Measurements from ENCODE around the gene SMIM41. TPM values are rescaled to one million over a fixed set of nuclear protein-coding genes. Genes with fewer than 3 reads are reported as not detected.

Gene SMIM41
- not detected for total RNA-seq

DNA sequence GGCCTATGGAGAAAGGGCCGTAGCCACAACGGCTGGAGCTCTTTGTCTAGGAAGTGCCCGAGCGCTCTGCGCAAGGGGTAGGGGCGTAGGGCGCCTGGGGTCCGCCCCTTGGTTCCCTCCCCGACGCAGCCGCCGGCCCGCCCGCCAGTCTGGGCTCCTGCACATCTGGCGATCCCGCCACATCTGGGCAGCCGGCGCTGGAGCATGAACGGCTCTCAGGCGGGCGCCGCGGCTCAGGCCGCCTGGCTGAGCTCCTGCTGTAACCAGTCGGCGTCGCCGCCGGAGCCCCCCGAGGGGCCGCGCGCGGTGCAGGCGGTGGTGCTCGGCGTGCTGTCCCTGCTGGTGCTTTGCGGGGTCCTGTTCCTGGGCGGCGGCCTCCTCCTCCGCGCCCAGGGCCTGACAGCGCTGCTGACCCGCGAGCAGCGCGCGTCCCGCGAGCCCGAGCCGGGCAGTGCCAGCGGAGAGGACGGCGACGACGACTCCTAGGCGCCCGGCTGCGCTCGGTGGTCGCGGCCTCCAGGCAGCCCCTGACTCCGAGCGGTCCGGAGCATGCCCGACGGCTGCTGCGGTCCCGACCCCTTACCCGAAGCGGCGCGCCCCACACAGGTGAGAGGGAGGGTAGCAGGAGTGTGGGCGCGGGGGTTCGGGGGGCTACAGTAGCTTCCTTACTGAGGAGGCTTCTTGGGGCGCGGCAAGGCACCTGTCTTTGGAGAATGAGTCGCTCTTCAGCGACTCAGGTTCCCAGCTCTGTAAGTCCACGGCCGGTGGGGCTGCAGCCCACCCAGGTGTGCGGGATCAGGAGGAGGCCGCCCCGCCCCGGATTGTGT is at the start of gene SMIM41:
Gene SMIM41 (plus strand): TSS at position 129 of the 827 bp plus-strand sequence. CDS start 76 bp downstream, at position 205.
- Mint-ChIP-seq H3K4me3 (no peak within 1 kb of the TSS), H3K36me3 (peaks cover 14% of the 10 kb centered on the region), H3K9me3 (no peaks in the 10 kb centered on the region), H3K4me1 (peaks cover 9% of the 10 kb centered on the region), H3K27ac (no peak within 1 kb of the TSS), H3K27me3 (no peaks in the 10 kb centered on the region)
- no peak for DNase-seq

- H3K27me3 Mint-ChIP-seq, result no peaks in the 10 kb centered on the region
- H3K36me3 Mint-ChIP-seq, result no peaks in the 10 kb centered on the region
- peak overlapping the region; percentile 79 for H3K4me3 Mint-ChIP-seq
- no peaks in the 10 kb centered on the region for H3K9me3 Mint-ChIP-seq
- peak overlapping the region; percentile 85 for H3K27ac Mint-ChIP-seq
- H3K4me1 Mint-ChIP-seq, result peaks cover 42% of the 10 kb centered on the region
- DNase-seq, result no peak
These were observed 47.1 kb upstream of the SMIM41 start for GRCh38 chr12:52032446-52032803.

DNA sequence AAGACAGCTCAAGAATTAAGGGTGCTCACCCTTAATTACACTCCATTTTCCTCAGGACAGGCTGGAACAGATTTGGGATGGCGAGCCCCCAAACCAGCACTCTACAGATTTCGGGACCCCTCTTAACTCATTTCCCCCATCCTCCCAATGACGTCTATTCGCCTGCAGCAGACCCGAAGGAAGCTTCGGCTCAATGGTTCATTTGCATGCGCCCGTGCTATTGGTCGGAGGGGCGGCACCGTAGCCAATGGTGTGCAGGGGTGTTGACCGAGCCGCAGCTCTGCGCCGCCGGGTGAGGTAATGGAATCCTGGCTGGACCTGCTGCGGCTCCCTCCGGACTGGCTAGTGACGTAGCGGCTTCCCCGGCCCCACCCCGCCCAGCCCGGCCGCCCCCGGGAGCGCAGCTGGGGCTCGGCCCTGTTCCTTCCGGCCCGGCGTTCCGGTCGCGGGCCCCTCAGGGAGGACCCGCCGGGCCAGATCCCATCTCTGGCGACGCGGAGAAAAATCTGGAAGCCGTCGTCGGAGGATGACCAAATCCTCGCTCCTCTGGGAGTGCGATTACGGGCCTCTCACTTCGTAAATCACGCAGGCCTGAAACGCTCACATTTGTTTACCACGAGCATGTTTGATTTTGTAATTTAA is 46.6 kb upstream of the SMIM41 start:
- H3K9me3 Mint-ChIP-seq, result no peaks in the 10 kb centered on the region
- peak; percentile 94 for DNase-seq
- H3K36me3 Mint-ChIP-seq, result no peaks in the 10 kb centered on the region
- peaks cover 39% of the 10 kb centered on the region for H3K4me1 Mint-ChIP-seq
- peak overlapping the region; percentile 79 for H3K4me3 Mint-ChIP-seq
- H3K27ac Mint-ChIP-seq, result peak overlapping the region; percentile 87
- H3K27me3 Mint-ChIP-seq, result no peaks in the 10 kb centered on the region

- DNase-seq, result no peak
- peak overlapping the region; percentile 75 for H3K4me3 Mint-ChIP-seq
- no peaks in the 10 kb centered on the region for H3K27me3 Mint-ChIP-seq
- peaks cover 45% of the 10 kb centered on the region for H3K4me1 Mint-ChIP-seq
- peaks cover 5% of the 10 kb centered on the region for H3K36me3 Mint-ChIP-seq
- no peaks in the 10 kb centered on the region for H3K9me3 Mint-ChIP-seq
- H3K27ac Mint-ChIP-seq, result peak overlapping the region; percentile 87
These were observed 45.9 kb upstream of the SMIM41 start for GRCh38 chr12:52033446-52034140.

GRCh38 chr12:52035190-52035589 is 44.3 kb upstream of the SMIM41 start:
- Mint-ChIP-seq H3K4me1 (peaks cover 61% of the 10 kb centered on the region), H3K27me3 (no peaks in the 10 kb centered on the region), H3K9me3 (no peaks in the 10 kb centered on the region), H3K36me3 (peaks cover 11% of the 10 kb centered on the region), H3K4me3 (peak overlapping the region; percentile 25), H3K27ac (no peak overlapping the region)
- DNase-seq, result no peak

DNA sequence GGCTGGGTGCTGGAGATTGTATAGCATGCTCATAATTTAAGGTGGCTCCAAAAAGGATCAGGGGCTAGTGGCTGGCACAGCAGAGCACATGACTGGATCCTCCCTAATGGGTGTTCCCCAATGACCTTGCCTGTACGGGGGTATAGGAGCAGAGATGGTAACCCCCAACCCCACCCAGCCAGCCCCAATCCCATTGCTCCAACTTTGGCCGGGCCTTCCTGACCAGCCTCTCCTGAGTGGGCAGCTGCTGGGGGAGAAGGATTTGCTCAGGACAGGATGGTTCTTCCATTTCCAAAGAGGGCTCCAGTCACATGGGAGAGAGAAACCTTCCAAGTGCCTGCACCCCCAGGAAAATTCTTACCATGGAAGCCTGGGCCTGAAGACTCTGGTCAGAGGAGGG is 43.6 kb upstream of the SMIM41 start:
- Mint-ChIP-seq H3K27ac (peak overlapping the region; percentile 69), H3K4me1 (peaks cover 68% of the 10 kb centered on the region), H3K36me3 (peaks cover 15% of the 10 kb centered on the region), H3K4me3 (peak overlapping the region; percentile 60), H3K27me3 (no peaks in the 10 kb centered on the region), H3K9me3 (no peaks in the 10 kb centered on the region)
- no peak for DNase-seq

DNA sequence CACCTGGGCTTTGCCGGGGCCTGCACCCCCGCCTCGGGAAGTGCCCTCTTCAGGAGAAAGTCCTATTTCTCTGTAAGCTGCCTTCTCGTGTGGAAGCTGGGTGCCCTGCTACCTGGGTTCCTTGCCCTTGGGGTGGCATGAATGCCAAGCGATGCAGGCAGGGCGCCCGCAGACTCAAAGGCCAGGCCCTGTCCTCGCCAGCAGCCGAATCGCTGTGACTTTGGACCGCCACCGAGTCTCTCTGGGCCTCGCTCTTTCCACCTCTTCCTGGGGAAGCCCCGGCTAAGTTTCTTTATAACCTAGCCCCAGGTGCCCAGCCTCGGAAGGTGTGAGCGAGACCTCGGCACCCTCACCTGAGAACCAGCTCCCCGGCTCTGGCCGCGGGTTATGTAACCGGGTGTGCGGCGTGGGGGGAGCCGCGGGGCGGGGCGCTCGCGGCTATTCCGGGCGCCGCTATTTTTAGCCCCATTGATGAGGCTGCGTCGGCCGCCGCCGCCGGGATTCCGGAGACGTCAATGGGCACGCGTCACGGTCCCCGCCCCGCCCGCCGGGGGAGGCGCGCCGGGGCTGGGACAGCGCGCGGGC is 42.8 kb upstream of the SMIM41 start:
- peaks cover 18% of the 10 kb centered on the region for H3K36me3 Mint-ChIP-seq
- H3K4me1 Mint-ChIP-seq, result peaks cover 75% of the 10 kb centered on the region
- peak overlapping the region; percentile 69 for H3K27ac Mint-ChIP-seq
- no peaks in the 10 kb centered on the region for H3K27me3 Mint-ChIP-seq
- H3K4me3 Mint-ChIP-seq, result peak overlapping the region; percentile 60
- DNase-seq, result peak; percentile 85
- no peaks in the 10 kb centered on the region for H3K9me3 Mint-ChIP-seq

DNA sequence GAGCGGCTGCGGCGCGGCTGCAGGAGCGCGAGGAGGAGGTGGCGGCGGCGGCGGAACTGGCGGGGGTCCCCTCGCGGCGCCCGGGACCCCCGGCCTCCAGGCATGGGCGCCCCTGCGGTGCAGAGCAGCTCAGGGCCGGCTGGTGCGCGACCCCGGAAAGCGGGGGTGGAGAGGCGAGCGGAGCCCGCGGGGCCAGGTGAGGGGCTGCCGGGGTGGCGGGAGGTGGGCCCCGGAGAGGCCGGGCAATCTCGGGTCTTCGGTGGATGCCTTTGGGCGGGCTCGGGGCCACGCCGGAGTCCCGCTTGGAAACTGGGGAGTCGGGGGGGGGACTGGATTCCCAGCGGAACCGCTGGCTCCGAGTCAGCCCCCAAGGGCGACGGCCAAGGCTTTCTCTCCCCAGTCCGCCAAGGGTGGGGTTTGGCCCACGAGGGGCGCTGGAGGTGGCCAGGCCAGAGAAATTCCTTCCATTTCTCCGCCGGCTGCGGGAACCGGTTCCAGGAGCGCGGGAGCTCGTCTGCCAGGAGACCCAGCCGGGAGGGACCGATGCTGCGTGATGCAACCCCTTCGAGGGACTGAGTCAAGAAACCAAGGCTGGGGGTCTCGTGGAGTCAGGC is 42.1 kb upstream of the SMIM41 start:
- DNase-seq, result peak; percentile 60
- Mint-ChIP-seq H3K9me3 (no peaks in the 10 kb centered on the region), H3K36me3 (peaks cover 25% of the 10 kb centered on the region), H3K27me3 (no peaks in the 10 kb centered on the region), H3K27ac (peak overlapping the region; percentile 80), H3K4me3 (peak overlapping the region; percentile 83), H3K4me1 (peaks cover 80% of the 10 kb centered on the region)

DNA sequence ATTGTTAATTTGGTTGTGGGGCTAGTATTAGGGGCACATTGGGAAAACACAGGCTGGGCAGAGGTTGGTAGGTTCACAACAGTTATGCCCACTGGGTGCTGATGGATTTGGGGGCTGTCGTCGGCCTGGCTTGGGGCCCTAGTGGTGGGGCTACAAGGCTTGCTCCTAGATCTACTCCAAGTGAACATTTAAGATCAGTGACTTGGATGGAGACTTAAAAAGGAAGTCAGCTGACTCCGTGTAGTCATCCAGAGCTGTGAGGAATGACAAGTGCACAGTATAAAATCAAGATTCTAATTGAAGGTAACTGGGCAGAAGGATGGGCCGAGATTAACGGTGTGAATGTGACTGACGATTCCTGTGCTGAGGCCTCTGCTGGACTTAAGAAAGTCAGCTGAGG is 41.1 kb upstream of the SMIM41 start:
- Mint-ChIP-seq H3K9me3 (no peaks in the 10 kb centered on the region), H3K27me3 (no peaks in the 10 kb centered on the region), H3K27ac (peak overlapping the region; percentile 80), H3K36me3 (peaks cover 28% of the 10 kb centered on the region), H3K4me3 (peak overlapping the region; percentile 83), H3K4me1 (peaks cover 79% of the 10 kb centered on the region)
- DNase-seq, result no peak

GRCh38 chr12:52041035-52041434 is 38.5 kb upstream of the SMIM41 start:
- no peak for DNase-seq
- Mint-ChIP-seq H3K27ac (no peak overlapping the region), H3K9me3 (no peaks in the 10 kb centered on the region), H3K36me3 (peaks cover 34% of the 10 kb centered on the region), H3K27me3 (no peaks in the 10 kb centered on the region), H3K4me3 (peak overlapping the region; percentile 83), H3K4me1 (peaks cover 61% of the 10 kb centered on the region)

DNA sequence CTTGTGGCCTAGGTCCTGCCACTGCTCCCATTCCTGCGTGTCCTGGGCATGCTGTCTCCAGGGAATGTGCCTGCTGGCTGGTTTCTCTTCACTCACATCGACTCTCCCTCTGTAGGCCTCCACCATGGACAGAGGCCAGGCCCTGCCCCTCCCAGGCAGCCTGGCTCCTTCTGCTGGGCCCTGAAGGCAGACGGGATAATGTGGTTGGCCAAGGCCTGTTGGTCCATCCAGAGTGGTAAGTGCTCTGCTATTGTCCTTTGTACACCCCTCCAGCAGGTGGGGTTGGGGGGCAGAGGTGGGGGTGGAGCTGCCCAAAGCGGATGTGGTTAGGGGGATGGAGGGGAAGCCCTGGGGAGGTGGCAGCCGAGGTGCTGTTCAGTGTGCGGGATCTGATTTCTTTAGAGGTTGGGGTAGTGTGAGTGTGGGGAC is 37.8 kb upstream of the SMIM41 start:
- peaks cover 34% of the 10 kb centered on the region for H3K36me3 Mint-ChIP-seq
- H3K27ac Mint-ChIP-seq, result peak overlapping the region; percentile 50
- H3K27me3 Mint-ChIP-seq, result no peaks in the 10 kb centered on the region
- peaks cover 58% of the 10 kb centered on the region for H3K4me1 Mint-ChIP-seq
- H3K4me3 Mint-ChIP-seq, result peak overlapping the region; percentile 74
- DNase-seq, result peak; percentile 55
- H3K9me3 Mint-ChIP-seq, result no peaks in the 10 kb centered on the region

GRCh38 chr12:52042706-52043385 is 36.7 kb upstream of the SMIM41 start:
- no peak for DNase-seq
- H3K4me1 Mint-ChIP-seq, result peaks cover 58% of the 10 kb centered on the region
- H3K27ac Mint-ChIP-seq, result no peak overlapping the region
- peaks cover 36% of the 10 kb centered on the region for H3K36me3 Mint-ChIP-seq
- no peaks in the 10 kb centered on the region for H3K9me3 Mint-ChIP-seq
- H3K27me3 Mint-ChIP-seq, result no peaks in the 10 kb centered on the region
- peak overlapping the region; percentile 74 for H3K4me3 Mint-ChIP-seq

DNA sequence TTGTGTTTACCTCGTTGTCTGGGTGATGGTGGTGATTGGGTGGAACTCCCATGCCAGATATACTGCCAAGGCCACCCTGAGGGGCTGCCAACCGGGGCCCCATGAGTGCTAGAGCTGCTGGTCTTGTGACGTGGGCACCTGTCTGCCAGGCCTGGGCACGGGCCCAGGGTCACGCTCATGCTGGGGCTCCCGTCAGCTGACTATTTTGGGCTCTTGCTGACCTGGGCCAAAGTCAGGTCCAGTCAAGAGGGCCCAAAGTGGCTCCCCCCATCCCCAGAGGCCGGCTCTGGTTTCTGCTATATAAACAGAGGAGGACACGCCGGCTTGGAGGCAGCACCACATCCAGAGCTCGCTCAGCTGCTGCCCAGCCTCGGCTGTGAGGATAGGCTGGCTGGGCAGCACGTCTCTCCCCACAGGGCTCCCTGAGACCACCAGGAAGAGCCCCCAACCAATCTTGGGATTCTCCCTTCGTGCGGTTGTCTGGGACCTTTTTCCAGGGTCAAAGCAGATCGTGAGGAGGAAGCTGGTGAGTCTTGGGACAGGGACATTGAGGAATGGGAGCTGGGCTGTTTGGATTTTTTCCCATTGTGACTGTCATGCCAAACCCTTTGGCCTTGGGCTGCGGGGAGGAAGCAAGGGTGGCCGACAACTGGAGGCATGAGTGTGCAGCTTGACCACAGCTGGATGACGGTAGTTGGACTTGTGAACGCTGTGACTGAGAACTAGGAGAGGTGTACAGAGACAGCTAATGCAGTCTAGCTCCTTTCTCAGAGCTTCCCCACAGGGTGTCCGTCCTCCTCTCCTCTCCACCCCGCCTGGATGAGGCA is 35.9 kb upstream of the SMIM41 start:
- H3K4me1 Mint-ChIP-seq, result peaks cover 54% of the 10 kb centered on the region
- no peak overlapping the region for H3K4me3 Mint-ChIP-seq
- H3K27me3 Mint-ChIP-seq, result no peaks in the 10 kb centered on the region
- peaks cover 33% of the 10 kb centered on the region for H3K36me3 Mint-ChIP-seq
- no peak for DNase-seq
- H3K9me3 Mint-ChIP-seq, result no peaks in the 10 kb centered on the region
- no peak overlapping the region for H3K27ac Mint-ChIP-seq

All from activated naive CD8-positive, alpha-beta T cell treated with anti-CD3 and anti-CD28 coated beads for 36 hours (primary cell).